Ishikawa (cell line): ENCODE data around the gene ZNF724.

Experiments
- CEBPB ChIP-seq: IDR thresholded peaks from 2 replicates; pipeline ENCODE4 v1.6.1; 2012
- CREB1 ChIP-seq: IDR thresholded peaks from 2 replicates; pipeline ENCODE4 v1.6.1; 2012; ENCODE audit warnings: low read depth
- EP300 ChIP-seq: IDR thresholded peaks from 2 replicates; pipeline ENCODE4 v1.6.1; 2012; ENCODE audit warnings: borderline replicate concordance
- RAD21 ChIP-seq: IDR thresholded peaks from 2 replicates; pipeline ENCODE4 v1.6.1; 2012; ENCODE audit warnings: low read depth
- REST ChIP-seq: IDR thresholded peaks from 2 replicates; pipeline ENCODE4 v1.6.1; 2012; ENCODE audit warnings: low read depth, mild to moderate bottlenecking
- TAF1 ChIP-seq: IDR thresholded peaks from 2 replicates; pipeline ENCODE4 v1.6.1; 2012; ENCODE audit warnings: low read depth, mild to moderate bottlenecking
- YY1 ChIP-seq: IDR thresholded peaks from 2 replicates; pipeline ENCODE4 v1.6.1; 2012; ENCODE audit warnings: low read depth

GRCh38 chr19:23273022-23273589 is 22.9 kb upstream of the ZNF724 start:
- TF ChIP-seq REST: no peak
- TF ChIP-seq TAF1: no peak
- TF ChIP-seq CEBPB: no peak
- no peak for TF ChIP-seq RAD21
- TF ChIP-seq EP300: no peak
- no peak for TF ChIP-seq YY1
- no peak for TF ChIP-seq CREB1
